ENCODE data around the gene RPS5. TPM values are rescaled to one million over a fixed set of nuclear protein-coding genes. Genes with fewer than 3 reads are reported as not detected.

RPS5 gene
- total RNA-seq, 1 experiment from 2014 or later = 1,400 TPM

- no peak for TF ChIP-seq CTCF (conservative IDR thresholded peaks at IDR 0.05)
- H3K79me1 ChIP-seq (ENCODE audit: insufficient read depth, low read depth, low read length, poor library complexity, severe bottlenecking) = no peaks in the 10 kb centered on the region
- H4K91ac ChIP-seq (ENCODE audit: insufficient read length, low read depth, low read length) = no peak overlapping the region
- H3K23ac ChIP-seq (ENCODE audit: insufficient read length, low read depth, low read length) = no peak overlapping the region
- no peak overlapping the region for H3T11ph ChIP-seq (ENCODE audit: low read length)
- H3K4me2 ChIP-seq (ENCODE audit: insufficient read depth, insufficient read length, low read length) = peak overlapping the region; percentile 87
- H3K4ac ChIP-seq (ENCODE audit: low read depth, low read length) = no peak overlapping the region
- Mint-ChIP-seq H3K4me3 (peak overlapping the region; percentile 87 to 94), H3K36me3 (ENCODE audit: insufficient read depth in 1 of 3, low read depth in 3 of 3) (peaks cover 8 to 11% (median 9%) of the 10 kb centered on the region in 3 experiments; a peak in 6 of 7 replicates), H3K9me3 (peaks cover 10 to 13% of the 10 kb centered on the region in 2 experiments; a peak in 4 of 5 replicates), H3K4me1 (peaks cover 19 to 23% of the 10 kb centered on the region in 2 experiments), H3K27ac (peak overlapping the region in 1 of 3 experiments; percentile 94; a peak in 3 of 7 replicates), H3K27me3 (ENCODE audit: low read depth) (peaks cover 13% of the 10 kb centered on the region)
- peaks cover 3% of the 10 kb centered on the region for H4K20me1 ChIP-seq (ENCODE audit: control insufficient read depth, insufficient read depth, insufficient read length)
- no peak overlapping the region for H2BK15ac ChIP-seq (ENCODE audit: low read depth, low read length)
- no CpG with 5 or more reads among the region's 22 CpGs for WGBS (ENCODE audit: extremely low coverage, insufficient read length, low lambda C conversion rate)
- H3K9me3 ChIP-seq (ENCODE audit: control insufficient read depth, low read depth, low read length) = no peaks in the 10 kb centered on the region
- H2BK12ac ChIP-seq (ENCODE audit: insufficient read length, low read depth, low read length) = no peak overlapping the region
- H4K5ac ChIP-seq (ENCODE audit: insufficient read length, low read depth, low read length) = no peak overlapping the region
- no peak overlapping the region for H2AK5ac ChIP-seq (ENCODE audit: insufficient read length, low read length)
- H2BK120ac ChIP-seq (ENCODE audit: low read depth, low read length, poor library complexity, severe bottlenecking) = no peak overlapping the region
- no peak overlapping the region for H3K56ac ChIP-seq (ENCODE audit: insufficient read length, low read depth, low read length)
- peaks cover 15% of the 10 kb centered on the region for H3K23me2 ChIP-seq (ENCODE audit: insufficient read length, low read depth, low read length, poor library complexity, severe bottlenecking)
- H4K8ac ChIP-seq (replicated peaks; ENCODE audit: insufficient read length, low read depth, low read length) = no peak overlapping the region
- peak; percentile 46 for DNase-seq
- H2BK20ac ChIP-seq (ENCODE audit: low read depth, low read length, poor library complexity, severe bottlenecking) = no peak overlapping the region
- H2BK5ac ChIP-seq (ENCODE audit: insufficient read length, low read length) = no peak overlapping the region
- H3K79me2 ChIP-seq (ENCODE audit: insufficient read depth, low read length) = no peaks in the 10 kb centered on the region
- H3K14ac ChIP-seq (ENCODE audit: insufficient read depth, low read length) = peak overlapping the region; percentile 75
- peaks cover 5% of the 10 kb centered on the region; the same call in 1 of the 2 replicates for H3K4me1 ChIP-seq (ENCODE audit: insufficient read depth, low read length)
- no peak overlapping the region for H3K27ac ChIP-seq (ENCODE audit: insufficient read length, low read depth, low read length)
- no peaks in the 10 kb centered on the region; the same call in 1 of the 2 replicates for H3K27me3 ChIP-seq (ENCODE audit: insufficient read depth, low read length)
- no peak overlapping the region for H2AFZ ChIP-seq (ENCODE audit: low read length)
- H3K18ac ChIP-seq (ENCODE audit: insufficient read length, low read depth, low read length) = peak overlapping the region; percentile 52
- peak overlapping the region; percentile 84 for H3K9ac ChIP-seq (ENCODE audit: extremely low read depth, insufficient read length, low read length)
Observed at GRCh38 chr19:58407658-58408151, 20.6 kb downstream of the RPS5 start.

All from H9 (cell line).